Measurements from ENCODE around the gene DRG1. TPM values are rescaled to one million over a fixed set of nuclear protein-coding genes. Genes with fewer than 3 reads are reported as not detected.
A peak's percentile ranks its signal among the peaks of the same experiment; 100 is the strongest.

The DRG1 gene
- total and polyA plus RNA-seq, 2 experiments from 2014 or later, result 55.2 to 71.0 TPM

GRCh38 chr22:31448382-31448781, 49.0 kb downstream of the DRG1 start:
- Histone ChIP-seq H3K4me1 (ENCODE audit: insufficient read depth) (peaks cover 3% of the 10 kb centered on the region), H3K27me3 (no peaks in the 10 kb centered on the region), H3K4me3 (no peak overlapping the region), H3K79me2 (no peaks in the 10 kb centered on the region), H3K36me3 (replicated peaks; ENCODE audit: insufficient read depth, low read depth) (no peaks in the 10 kb centered on the region), H3K4me2 (no peak overlapping the region), H3K9me3 (ENCODE audit: low read depth) (no peaks in the 10 kb centered on the region), H4K20me1 (ENCODE audit: insufficient read depth, poor library complexity, severe bottlenecking) (no peaks in the 10 kb centered on the region), H2AFZ (no peak overlapping the region), H3K27ac (no peak overlapping the region), H3K9me2 (replicated peaks; ENCODE audit: insufficient read depth) (no peaks in the 10 kb centered on the region)
- WGBS (ENCODE audit: low lambda C conversion rate, missing lambda C conversion rate), result 90% methylated on average over 2 of the region's 2 CpGs
- TF ChIP-seq CTCF (IDR thresholded peaks at IDR 0.05; ENCODE audit: poor library complexity) (no peak), EZH2phosphoT487 (IDR thresholded peaks at IDR 0.05; ENCODE audit: low read depth, severe bottlenecking, unreplicated experiment) (no peak), EZH2 (IDR thresholded peaks at IDR 0.05; ENCODE audit: borderline replicate concordance) (no peak)
- DNase-seq (ENCODE audit: low spot score), result no peak

- H3K9me3 ChIP-seq (ENCODE audit: low read depth), result no peaks in the 10 kb centered on the region
- no peaks in the 10 kb centered on the region for H3K79me2 ChIP-seq
- H3K27me3 ChIP-seq, result no peaks in the 10 kb centered on the region
- H3K9me2 ChIP-seq (replicated peaks; ENCODE audit: insufficient read depth), result no peaks in the 10 kb centered on the region
- 100% methylated on average over 4 of the region's 4 CpGs for WGBS (ENCODE audit: low lambda C conversion rate, missing lambda C conversion rate)
- H3K4me3 ChIP-seq, result no peak overlapping the region
- H3K4me2 ChIP-seq, result no peak overlapping the region
- H2AFZ ChIP-seq, result no peak overlapping the region
- H3K36me3 ChIP-seq (replicated peaks; ENCODE audit: insufficient read depth, low read depth), result no peaks in the 10 kb centered on the region
- H3K4me1 ChIP-seq (ENCODE audit: insufficient read depth), result no peaks in the 10 kb centered on the region
- DNase-seq (ENCODE audit: low spot score), result no peak
- H4K20me1 ChIP-seq (ENCODE audit: insufficient read depth, poor library complexity, severe bottlenecking), result no peaks in the 10 kb centered on the region
- H3K27ac ChIP-seq, result no peak overlapping the region
- TF ChIP-seq CTCF (IDR thresholded peaks at IDR 0.05; ENCODE audit: poor library complexity), result no peak
- TF ChIP-seq EZH2 (IDR thresholded peaks at IDR 0.05; ENCODE audit: borderline replicate concordance), result no peak
- no peak for TF ChIP-seq EZH2phosphoT487 (IDR thresholded peaks at IDR 0.05; ENCODE audit: low read depth, severe bottlenecking, unreplicated experiment)
These were observed 50.1 kb downstream of the DRG1 start for GRCh38 chr22:31449506-31449905.

- 88% methylated on average over 5 of the region's 5 CpGs for WGBS (ENCODE audit: low lambda C conversion rate, missing lambda C conversion rate)
- Histone ChIP-seq H3K27me3 (no peaks in the 10 kb centered on the region), H3K79me2 (no peaks in the 10 kb centered on the region), H3K27ac (no peak overlapping the region), H3K4me3 (no peak overlapping the region), H3K9me3 (ENCODE audit: low read depth) (no peaks in the 10 kb centered on the region), H3K36me3 (replicated peaks; ENCODE audit: insufficient read depth, low read depth) (peaks cover 3% of the 10 kb centered on the region), H3K9me2 (replicated peaks; ENCODE audit: insufficient read depth) (no peaks in the 10 kb centered on the region), H2AFZ (no peak overlapping the region), H3K4me1 (ENCODE audit: insufficient read depth) (no peaks in the 10 kb centered on the region), H4K20me1 (ENCODE audit: insufficient read depth, poor library complexity, severe bottlenecking) (no peaks in the 10 kb centered on the region), H3K4me2 (no peak overlapping the region)
- DNase-seq (ENCODE audit: low spot score), result peak; percentile 28
- peak; percentile 43 for TF ChIP-seq CTCF (IDR thresholded peaks at IDR 0.05; ENCODE audit: poor library complexity)
- TF ChIP-seq EZH2phosphoT487 (IDR thresholded peaks at IDR 0.05; ENCODE audit: low read depth, severe bottlenecking, unreplicated experiment), result no peak
These were observed 52.5 kb downstream of the DRG1 start for GRCh38 chr22:31451709-31452571.
